ENCODE measurements around the gene SLC6A8.
A peak's percentile ranks its signal among the peaks of the same experiment; 100 is the strongest.

SLC6A8 gene

DNA sequence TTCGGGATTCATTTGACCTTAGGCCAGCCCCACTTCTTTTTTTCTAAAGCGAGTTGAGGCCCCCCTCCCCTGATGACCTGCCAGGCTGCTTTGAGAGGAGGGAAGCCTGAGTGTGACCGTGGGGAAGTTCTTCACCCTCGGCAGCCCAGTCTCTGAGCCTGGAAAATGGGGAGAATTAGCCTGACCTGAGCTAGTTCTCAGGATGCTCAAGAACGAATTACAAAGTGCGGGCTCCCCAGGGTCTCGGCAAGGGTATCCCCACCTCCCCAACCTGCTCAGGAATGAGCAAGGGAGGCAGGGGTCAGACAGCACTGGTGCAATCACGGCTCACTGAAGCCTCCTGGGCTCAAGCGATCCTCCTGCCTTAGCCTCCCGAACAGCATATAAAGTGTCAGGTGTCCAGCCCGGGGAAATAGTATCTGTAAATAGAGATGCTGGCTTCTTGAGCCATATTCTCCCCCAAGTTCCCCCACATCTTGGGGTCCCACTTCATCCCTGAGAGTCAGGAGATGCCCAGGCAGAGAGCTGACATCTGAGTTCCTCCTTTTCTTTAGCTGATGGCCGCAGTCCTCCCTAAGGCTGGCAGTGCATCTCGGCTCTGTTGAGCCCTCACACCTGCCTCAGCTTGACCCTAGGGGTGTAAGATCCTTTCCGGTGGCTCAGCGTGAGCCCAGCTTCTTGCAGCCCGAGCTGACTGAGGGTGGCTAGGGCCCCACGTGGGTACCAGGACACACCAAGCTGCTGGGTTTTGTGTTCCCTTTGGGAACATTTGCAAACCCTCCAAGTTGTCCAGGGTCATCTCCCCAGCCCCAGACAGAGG lies 39.2 kb upstream of the SLC6A8 start:
- DNase-seq, result no peak

DNA sequence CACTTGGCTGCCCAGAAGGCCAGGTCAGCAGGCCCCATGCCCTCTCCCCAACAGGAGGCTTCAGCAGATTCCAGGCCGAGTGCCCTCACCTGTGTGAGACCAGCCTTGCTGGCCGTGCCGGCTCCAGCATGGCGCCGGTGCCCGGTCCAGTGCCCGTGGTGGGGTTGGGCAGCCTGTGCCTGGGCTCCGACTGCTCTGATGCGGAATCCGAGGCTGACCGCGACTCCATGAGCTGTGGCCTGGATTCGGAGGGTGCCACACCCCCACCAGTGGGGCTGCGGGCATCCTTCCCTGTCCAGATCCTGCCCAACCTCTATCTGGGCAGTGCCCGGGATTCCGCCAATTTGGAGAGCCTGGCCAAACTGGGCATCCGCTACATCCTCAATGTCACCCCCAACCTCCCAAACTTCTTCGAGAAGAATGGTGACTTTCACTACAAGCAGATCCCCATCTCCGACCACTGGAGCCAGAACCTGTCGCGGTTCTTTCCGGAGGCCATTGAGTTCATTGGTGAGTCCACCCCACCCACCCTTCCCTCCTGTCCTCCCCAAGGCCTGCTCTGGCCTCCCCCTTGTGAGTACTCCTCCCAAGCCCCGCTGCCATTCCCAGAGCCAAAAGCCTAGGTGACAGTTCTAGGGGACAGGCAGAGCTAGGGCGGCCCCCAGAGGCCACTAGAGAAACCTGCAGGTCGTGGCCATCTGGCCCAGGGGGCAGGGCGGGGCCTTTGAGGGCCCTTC lies 38.4 kb upstream of the SLC6A8 start:
- peak in 3 of 5 experiments; percentile 9 to 39 (median 28) for DNase-seq

DNA sequence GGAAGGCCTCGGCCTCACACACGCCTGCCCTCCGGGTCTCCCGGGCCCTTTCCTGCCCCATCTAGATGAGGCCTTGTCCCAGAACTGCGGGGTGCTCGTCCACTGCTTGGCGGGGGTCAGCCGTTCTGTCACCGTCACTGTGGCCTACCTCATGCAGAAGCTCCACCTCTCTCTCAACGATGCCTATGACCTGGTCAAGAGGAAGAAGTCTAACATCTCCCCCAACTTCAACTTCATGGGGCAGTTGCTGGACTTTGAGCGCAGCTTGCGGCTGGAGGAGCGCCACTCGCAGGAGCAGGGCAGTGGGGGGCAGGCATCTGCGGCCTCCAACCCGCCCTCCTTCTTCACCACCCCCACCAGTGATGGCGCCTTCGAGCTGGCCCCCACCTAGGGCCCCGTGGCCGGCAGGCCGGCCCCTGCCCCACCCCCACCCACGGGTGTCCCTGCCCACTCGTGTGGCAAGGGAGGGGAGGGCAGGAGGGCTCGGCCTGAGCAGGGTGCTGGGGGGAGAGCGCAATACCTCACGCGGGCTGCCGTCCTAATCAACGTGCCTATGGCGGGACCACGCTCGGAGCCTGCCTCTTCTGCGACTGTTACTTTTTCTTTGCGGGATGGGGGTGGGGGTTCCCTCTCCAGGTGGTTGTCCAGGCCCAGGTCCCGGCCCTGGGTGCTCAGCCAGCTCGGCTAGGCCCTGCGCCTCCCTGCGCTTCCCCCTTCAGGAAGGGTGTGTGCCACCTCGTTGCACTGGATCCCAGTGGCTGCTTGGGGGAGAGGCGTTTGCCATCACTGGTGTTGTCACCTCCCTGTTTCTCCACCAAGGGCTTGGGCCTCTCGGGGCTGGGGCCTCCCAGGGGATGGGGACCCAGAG lies 37.6 kb upstream of the SLC6A8 start:
- no peak for DNase-seq

DNA sequence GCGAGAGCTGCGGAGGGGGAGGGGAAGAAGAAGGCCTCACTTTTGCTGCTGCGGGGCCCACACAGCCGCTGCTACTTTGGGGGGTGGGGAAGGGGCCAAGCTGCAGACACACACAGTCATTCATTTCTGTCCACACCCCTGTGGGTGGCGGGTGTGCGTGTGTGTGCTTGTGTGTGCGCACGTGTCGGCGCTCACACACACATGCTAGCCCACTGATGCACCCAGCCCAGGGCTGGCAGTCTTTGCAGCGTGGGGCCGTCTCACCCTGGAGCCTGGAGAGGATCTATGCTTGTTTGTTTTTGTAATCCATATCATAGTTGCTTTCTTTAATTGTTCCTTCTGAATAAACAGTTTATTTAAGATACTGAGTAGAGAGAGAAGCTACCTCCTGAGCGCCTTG lies 36.8 kb upstream of the SLC6A8 start:
- DNase-seq, result no peak

DNA sequence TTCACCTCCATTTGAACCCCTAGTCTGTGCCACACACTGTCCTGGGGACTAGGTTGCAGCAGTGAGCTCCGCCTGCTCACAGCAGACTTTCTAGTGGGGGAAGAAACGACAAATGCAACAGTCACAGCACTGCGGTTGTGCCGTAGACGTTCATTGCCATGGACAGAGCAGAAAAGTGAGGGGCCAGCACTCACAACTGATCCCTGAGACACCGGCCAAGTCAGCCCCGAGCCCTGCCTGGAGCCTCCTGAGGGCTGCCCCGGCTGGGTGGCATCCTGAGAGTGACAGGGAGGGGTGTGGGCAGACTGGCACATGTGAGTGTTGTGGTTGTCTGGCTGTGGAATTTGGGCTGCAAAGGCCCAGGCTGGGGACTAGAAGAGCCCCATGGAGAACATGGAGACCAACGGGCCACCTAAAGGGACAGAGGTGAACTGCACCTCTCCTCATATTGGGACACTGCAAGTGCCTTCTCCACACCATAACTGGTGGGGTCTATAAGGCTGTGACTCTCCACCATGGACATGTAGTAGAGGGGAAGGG lies 36.1 kb upstream of the SLC6A8 start:
- no peak for DNase-seq

DNA sequence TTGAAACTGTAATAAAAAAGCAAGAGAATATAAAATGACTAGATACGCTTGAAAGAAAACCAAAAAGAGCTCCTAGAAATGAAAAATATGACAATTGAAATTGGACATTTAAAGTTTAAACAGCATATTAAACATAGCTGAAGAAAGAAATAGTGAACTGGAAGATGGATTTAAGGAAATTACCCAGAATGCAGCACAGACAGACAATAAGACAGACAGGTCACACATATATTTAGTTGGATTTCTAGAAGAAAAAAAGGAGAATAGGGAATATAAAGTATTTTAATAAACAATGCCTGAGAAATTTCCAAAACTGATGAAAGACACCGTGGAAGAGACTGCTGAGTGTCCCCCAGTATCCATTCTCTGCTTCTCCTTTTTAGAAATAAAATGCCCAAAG lies 34.2 kb upstream of the SLC6A8 start:
- no peak for DNase-seq

DNA sequence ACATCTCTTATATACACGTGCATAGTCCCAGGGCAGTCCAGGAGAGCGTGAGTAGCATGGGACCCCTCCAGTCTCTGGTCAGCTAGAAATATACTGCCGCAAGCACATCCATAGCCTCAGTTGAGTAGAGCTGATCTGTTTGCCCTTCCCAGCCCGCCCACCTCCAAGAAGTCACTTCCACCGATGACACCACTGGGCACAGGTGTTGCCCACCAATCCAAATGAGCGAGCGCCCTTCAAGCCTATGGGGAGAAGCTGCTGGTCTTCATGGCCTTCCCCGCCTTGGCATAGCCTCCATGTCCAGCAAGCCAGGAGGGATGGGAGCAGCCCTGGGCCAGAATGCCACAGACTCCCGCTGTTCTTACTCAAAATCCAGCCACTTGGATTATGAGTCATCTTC lies 30.6 kb upstream of the SLC6A8 start:
- DNase-seq, result no peak

DNA sequence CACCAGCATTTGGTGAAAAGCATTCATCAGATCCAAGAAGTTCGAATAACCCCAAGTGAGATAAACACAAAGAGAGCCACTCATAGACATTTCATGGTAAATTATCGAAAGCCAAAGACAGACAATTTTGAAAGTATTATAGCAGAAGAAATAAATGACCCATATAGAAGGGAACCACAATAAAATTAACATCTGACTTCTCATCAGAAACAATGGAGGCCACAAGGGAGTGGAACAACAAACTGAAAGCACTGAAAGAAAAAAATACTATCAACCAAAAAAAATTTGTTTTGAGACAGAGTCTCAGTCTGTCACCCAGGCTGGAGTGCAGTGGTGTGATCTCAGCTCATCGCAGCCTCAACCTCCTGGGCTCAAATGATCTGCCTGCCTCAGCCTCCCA lies 28.5 kb upstream of the SLC6A8 start:
- DNase-seq, result no peak

DNA sequence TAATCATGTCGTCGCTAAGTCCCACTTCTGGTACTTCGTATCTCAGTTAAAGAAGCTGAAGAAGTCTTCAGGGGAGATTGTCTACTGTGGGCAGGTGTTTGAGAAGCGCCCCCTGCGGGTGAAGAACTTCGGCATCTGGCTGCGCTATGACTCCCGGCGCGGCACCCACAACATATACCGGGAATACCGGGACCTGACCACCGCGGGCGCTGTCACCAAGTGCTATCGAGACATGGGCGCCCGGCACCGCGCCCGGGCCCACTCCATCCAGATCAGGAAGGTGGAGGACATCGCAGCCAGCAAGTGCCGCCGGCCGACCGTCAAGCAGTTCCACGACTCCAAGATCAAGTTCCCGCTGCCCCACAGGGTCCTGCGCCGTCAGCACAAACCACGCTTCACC lies 25.5 kb upstream of the SLC6A8 start:
- DNase-seq, result peak in 4 of 5 experiments; percentile 24 to 50 (median 34)

DNA sequence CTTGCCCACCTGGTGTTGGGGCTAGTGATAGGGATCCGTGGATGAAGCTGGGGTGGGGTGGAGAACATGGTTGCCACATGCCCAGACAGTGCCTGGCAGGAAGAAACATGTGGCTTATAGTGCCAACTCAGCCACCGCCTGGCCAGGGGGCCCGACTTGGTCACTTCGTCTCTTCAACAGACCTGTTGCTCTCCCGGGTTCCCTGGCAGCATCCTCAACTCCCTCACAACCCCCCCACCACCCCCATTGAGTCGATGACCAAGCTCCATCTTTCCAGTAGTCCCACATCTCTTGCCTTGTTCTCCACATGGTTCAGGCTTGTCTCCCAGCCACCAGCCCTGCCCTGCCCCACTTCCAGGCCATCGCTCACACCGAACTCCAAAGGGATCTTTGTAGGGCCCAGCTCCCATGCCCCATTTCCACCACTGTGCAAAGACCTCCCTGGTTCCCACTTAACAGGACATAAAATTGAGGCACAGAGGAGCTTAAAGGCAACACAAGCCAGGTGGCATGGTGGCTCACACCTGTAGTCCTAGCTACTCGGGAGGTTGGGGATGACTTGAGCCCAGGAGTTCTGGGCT lies 21.9 kb upstream of the SLC6A8 start:
- DNase-seq, result no peak

DNA sequence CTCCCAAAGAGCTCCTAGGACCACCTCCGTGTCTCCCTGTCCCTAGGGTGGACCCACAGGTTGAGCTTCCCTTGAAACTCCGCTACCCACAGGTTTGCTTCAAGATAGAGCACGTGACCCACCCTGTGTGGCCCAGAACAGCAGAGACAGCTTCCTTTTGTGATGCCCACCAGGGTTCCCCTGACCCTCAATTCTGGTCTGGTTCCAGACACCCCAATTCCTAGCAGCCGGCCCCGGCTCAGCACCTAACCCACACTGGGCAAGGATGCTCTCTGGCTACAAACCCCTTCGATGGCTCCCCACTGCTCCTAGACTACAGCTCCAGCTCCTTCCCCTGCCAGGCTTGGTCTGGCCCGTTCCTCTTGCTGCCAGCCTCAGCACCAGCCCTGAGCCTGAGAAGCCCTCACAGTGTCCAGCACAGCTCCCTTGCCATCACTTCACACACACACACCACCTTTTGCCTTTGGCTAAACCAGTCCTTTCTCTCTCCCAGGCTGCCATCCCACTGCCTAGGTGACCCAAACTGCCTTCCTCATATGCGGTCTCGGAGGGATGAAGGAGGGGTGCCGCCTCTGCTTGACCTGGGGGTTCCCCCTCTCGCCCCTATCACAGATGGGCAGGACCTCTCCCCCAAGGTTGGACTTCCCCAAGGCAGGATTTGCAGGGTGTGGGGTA lies 20.3 kb upstream of the SLC6A8 start:
- DNase-seq, result no peak

DNA sequence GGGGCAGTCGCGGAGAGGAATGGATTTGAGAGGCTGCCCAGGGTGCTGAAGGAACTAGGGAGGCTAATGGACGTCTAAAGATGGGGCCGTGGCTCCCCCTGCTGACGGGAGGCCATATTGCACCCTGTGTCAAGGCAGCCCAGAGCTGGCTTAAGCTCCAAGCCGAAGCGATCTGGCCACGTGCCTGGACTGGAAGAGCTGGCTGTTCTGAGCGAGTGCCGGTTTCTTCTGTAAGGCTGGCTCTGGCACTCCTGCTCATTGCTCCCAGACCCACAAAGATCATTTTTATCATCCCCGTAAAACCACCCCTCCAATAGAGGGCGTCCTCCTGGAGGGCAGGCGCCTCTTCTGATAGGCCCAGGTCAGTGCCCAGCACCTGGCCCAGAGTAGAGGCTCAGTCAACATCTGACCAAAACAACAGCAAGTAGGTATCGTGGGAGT lies 19.8 kb upstream of the SLC6A8 start:
- peak; percentile 47 to 73 (median 63) for DNase-seq

DNA sequence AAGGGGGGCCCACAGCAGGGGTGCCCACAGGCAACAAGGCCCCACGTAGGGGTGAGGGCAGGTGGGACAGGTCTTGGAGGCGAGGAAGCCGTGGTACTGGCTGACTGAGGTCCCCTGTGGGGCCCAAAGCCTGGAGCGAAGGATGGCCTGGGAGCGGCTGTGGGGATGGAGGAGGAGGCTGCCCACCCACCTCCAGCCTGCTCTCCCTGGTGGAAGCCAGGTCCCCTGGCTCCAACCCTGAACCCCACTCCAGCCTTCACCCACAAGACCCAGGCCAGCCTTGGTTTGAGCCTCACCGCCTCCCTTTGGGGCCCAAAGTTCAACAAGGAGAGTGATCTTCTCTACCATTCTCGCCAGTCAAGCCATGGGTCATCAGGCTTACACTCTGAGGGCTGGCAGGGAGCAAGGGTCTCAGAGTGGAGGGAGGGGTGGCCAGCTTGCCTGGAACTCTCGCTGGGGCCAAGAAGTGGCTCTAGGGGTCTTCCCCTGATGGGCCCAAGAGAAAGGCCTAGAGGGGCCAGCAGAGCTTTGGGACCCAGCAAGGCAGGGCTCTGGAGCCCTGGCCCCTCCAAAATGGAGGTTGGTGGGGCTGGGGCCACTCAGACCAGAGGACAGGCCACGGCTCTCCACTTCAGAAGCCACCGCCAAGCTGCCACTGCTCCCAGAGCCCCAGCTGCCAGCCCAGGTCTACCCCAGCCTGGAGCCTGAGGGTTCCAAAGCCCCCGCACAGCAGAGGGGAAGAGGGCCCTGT lies 19.1 kb upstream of the SLC6A8 start:
- no peak for DNase-seq

DNA sequence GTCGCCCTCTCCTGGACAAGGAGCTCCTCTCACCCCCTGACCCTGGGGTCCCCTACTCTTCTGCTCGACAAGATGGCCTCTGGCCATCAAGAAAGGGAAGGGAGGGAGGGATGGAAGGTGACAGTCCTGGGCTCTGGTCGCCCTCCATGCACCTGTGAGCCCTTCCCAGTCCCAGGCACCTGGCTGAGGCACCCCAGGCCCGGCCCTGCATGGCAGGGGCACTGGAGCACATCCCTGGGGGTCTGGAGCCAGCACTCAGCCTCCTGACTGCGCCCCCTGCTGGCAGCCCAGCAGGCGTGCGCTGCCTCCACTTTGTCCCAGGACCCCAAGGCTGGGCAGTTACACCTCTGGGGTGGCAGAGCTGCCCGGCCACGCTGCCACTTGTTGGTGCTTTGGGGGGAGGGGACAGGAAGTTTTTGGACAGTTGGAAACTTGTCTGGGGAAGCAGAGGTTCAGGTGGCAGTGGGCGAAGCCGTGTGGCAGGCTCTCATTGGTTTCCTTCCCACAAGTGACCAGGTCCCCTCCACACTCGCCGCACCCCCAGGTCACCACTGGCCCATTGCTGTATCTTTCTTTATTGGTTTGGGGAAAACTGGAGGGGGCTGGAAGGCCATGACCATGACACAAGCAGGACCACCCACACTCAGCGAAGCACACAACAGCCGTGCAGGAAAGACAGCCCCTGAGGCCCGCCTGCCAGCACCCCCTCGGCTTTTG lies 18.4 kb upstream of the SLC6A8 start:
- peak; percentile 13 to 36 (median 20) for DNase-seq

DNA sequence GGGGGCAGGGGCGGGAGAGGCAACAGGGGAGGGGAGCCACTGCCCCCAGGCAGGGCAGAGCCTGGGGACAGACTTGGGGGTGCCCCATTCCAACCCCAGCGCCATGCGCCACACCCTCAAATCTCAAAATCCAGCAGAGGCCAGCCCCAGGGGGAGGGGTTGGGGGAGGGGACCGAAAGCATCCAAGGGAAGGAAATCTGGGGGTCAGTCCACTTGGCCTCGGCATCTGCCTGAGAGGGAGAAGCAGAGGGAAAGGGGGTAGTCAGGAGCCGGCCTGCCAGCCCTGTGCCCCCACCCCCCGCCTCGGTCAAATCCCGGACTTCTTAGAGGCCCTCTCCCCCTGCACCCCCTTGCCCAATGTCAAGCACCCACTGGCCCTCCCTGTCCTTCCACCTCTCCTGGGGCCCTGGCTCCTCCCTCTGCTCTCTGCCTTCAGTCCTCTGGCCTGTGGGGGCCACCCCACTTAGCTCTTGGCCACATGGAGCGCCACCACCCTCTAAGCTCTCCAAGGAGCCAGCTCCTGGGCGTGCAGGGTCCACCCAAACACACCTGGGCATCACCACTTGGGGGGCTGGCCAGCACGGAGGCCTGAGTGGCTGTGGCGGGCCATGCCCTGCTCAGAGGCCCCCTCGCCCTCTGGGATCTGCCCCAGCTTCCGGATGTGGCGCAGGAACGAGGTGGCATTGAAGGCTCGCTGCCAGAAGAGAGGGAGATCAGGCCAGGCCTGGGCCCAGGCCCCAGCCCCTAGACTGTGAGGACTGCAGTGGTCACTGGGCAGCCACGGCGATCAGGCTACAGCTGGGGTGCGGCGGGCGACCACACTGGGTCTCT lies 17.6 kb upstream of the SLC6A8 start:
- DNase-seq, result no peak

DNA sequence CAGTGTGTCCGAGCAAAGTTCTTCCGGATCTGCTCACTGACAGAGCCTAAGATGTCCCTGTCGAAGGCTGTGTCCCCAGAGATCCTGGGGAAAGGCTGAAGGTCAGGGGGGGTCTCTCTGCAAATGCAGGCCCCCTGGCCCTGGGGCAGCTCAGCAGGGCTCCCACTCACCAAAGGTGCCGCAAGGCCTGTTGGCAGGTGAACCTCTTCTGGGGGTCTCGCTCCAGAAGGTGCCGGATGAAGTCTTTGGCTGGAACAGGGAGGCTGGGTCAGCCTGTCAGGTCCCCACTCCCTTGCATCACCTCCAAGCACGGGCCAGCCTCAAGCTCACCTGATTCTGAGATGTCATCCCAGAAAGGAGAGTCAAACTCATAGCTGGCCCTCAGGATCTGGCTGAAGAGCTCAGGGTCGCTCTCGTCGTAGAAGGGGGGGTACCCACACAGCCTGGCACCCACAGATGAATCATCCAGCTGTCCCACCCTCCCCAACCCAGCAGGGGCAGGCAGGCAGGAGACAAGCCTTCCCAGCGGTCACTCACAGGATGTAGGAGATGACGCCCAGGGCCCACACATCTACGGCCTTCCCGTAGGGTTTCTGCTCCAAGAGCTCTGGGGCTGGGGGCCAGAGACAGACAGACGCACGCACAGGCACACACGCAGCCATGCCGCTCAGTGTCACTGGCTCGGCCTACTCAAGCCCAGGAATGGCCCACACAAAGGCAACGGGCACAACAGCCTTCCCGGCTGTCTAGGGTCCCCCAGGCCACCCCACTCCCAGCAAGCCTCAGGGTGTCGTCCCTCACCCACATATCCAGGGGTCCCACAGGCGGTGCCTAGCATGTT lies 16.8 kb upstream of the SLC6A8 start:
- no peak for DNase-seq

DNA sequence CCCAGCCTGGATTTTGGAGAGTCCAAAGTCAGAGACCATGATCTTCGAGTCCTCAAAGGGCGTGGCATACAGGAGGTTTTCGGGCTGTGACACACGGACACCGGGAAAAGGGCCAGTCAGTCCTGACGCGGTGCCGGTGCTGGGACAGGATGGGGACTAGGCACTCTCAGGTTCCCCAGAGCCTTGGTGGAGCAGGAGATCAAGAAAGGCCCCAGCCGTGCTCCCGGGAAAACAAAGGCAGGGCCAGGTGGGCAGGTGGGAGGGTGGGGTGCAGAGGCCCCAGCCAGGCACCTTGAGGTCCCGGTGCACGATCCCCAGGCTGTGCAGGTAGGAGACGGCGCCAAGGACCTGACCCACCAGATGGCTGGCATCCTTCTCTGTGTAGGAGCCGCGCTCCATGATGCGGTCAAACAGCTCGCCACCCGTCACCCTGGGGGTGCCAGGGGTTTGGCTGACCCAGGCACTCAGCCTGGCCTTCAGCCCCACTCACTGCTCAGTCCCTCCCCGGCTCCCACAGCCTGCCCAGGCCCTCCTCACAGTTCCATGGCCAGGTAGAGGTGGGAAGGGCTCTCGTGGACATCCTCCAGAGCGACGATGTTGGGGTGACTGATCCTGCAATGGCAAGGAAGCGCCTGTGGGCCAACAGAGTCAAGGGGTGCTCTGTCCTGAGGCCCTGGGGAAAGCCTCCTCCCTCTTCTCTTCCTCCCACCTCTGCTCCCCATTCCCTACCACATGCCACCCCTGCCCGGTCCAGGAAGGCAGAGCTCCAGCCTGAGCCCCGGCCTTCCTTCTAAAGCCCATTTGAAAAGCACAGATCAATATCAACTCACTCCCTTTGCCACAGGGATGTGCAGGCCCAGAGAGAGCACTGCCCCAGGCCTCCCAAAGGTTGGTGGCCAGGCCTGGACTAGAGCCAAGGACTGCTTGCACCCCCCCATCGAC lies 15.9 kb upstream of the SLC6A8 start:
- DNase-seq, result no peak

Measured in T-helper 2 cell (primary cell).